ENCODE measurements around the gene CLIP4. TPM values are rescaled to one million over a fixed set of nuclear protein-coding genes. Genes with fewer than 3 reads are reported as not detected.

Gene CLIP4
- total RNA-seq, 1 experiment from 2014 or later = 18.2 TPM

- Histone ChIP-seq H3K9me3 (ENCODE audit: low read depth, low read length, poor library complexity, severe bottlenecking) (no peaks in the 10 kb centered on the region), H3K4me3 (ENCODE audit: low read depth, low read length, poor library complexity, severe bottlenecking) (no peak overlapping the region), H3K27ac (ENCODE audit: low read depth, low read length, poor library complexity, severe bottlenecking) (no peak overlapping the region), H3K27me3 (replicated peaks; ENCODE audit: insufficient read depth, low read depth, low read length, poor library complexity) (no peaks in the 10 kb centered on the region), H3K4me1 (ENCODE audit: insufficient read depth, low read length, poor library complexity, severe bottlenecking) (peaks cover 13% of the 10 kb centered on the region), H3K36me3 (ENCODE audit: insufficient read depth, low read length, poor library complexity, severe bottlenecking) (no peaks in the 10 kb centered on the region)
- ChIA-PET CTCF (interaction anchor here (0.8 kb wide), 1 partner anchor 800 kb away, joined by 6 read pairs; no protein-coding TSS in a partner anchor), POLR2A (ENCODE audit: low non-redundant PET) (no interaction called here)
- BruUV-seq (replicated peaks) = no TSS peak
- TF ChIP-seq, protein P1, sequence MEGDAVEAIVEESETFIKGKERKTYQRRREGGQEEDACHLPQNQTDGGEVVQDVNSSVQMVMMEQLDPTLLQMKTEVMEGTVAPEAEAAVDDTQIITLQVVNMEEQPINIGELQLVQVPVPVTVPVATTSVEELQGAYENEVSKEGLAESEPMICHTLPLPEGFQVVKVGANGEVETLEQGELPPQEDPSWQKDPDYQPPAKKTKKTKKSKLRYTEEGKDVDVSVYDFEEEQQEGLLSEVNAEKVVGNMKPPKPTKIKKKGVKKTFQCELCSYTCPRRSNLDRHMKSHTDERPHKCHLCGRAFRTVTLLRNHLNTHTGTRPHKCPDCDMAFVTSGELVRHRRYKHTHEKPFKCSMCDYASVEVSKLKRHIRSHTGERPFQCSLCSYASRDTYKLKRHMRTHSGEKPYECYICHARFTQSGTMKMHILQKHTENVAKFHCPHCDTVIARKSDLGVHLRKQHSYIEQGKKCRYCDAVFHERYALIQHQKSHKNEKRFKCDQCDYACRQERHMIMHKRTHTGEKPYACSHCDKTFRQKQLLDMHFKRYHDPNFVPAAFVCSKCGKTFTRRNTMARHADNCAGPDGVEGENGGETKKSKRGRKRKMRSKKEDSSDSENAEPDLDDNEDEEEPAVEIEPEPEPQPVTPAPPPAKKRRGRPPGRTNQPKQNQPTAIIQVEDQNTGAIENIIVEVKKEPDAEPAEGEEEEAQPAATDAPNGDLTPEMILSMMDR (conservative IDR thresholded peaks at IDR 0.05; ENCODE audit: low read depth, low read length) = no peak
- TF ChIP-seq EZH2 (IDR thresholded peaks at IDR 0.05; ENCODE audit: borderline replicate concordance, low read depth, low read length, poor library complexity, severe bottlenecking) = no peak
- intact Hi-C loops (cut with micrococcal nuclease; ENCODE audit: unreplicated experiment) = no loop called here
- DNase-seq (ENCODE audit: low spot score) = no peak
These were observed 76.6 kb downstream of the CLIP4 start for GRCh38 chr2:29191817-29192216.

DNA sequence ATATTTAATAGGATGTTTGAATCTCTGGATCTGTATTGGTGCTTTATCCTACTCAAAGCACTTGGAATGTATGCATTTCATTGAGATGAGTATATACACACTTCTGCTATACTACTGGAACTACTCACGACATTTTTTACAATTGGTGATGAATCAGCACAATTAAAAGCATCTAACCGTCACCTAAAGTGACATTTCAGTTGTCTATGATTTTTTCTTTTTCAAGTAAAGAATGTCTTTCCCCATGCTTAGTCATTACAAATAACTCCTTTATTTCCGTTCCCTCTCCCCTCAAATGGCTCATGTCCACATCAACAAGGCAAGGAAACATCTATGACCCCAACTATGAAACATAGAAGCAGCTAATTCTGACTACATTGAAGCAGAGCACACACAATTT, 77.3 kb downstream of the CLIP4 start:
- intact Hi-C loops (cut with micrococcal nuclease; ENCODE audit: unreplicated experiment) = no loop called here
- POLR2A ChIA-PET (ENCODE audit: low non-redundant PET) = interaction anchor here (0.7 kb wide), 1 partner anchor 1340 kb away, joined by 3 read pairs; no protein-coding TSS in a partner anchor
- DNase-seq (ENCODE audit: low spot score) = peak; percentile 31

GRCh38 chr2:29193111-29193510, 77.9 kb downstream of the CLIP4 start:
- no peaks in the 10 kb centered on the region for H3K36me3 ChIP-seq (ENCODE audit: insufficient read depth, low read length, poor library complexity, severe bottlenecking)
- no peak overlapping the region for H3K27ac ChIP-seq (ENCODE audit: low read depth, low read length, poor library complexity, severe bottlenecking)
- H3K27me3 ChIP-seq (replicated peaks; ENCODE audit: insufficient read depth, low read depth, low read length, poor library complexity) = no peaks in the 10 kb centered on the region
- no TSS peak for BruUV-seq (replicated peaks)
- no peaks in the 10 kb centered on the region for H3K9me3 ChIP-seq (ENCODE audit: low read depth, low read length, poor library complexity, severe bottlenecking)
- no peak for DNase-seq (ENCODE audit: low spot score)
- ChIA-PET POLR2A (ENCODE audit: low non-redundant PET) (interaction anchor here (0.7 kb wide), 1 partner anchor 1341 kb away, joined by 3 read pairs; no protein-coding TSS in a partner anchor), CTCF (interaction anchor here (0.6 kb wide), 1 partner anchor 652 kb away, joined by 4 read pairs; no protein-coding TSS in a partner anchor)
- no peak overlapping the region for H3K4me3 ChIP-seq (ENCODE audit: low read depth, low read length, poor library complexity, severe bottlenecking)
- TF ChIP-seq, protein P1 (conservative IDR thresholded peaks at IDR 0.05; ENCODE audit: low read depth, low read length) = no peak
- TF ChIP-seq EZH2 (IDR thresholded peaks at IDR 0.05; ENCODE audit: borderline replicate concordance, low read depth, low read length, poor library complexity, severe bottlenecking) = no peak
- intact Hi-C loops (cut with micrococcal nuclease; ENCODE audit: unreplicated experiment) = no loop called here
- H3K4me1 ChIP-seq (ENCODE audit: insufficient read depth, low read length, poor library complexity, severe bottlenecking) = peaks cover 5% of the 10 kb centered on the region

More for the DNA sequence above, 77.3 kb downstream of the CLIP4 start:
- Histone ChIP-seq H3K4me3 (ENCODE audit: low read depth, low read length, poor library complexity, severe bottlenecking) (no peak overlapping the region), H3K4me1 (ENCODE audit: insufficient read depth, low read length, poor library complexity, severe bottlenecking) (peaks cover 7% of the 10 kb centered on the region), H3K9me3 (ENCODE audit: low read depth, low read length, poor library complexity, severe bottlenecking) (no peaks in the 10 kb centered on the region), H3K27me3 (replicated peaks; ENCODE audit: insufficient read depth, low read depth, low read length, poor library complexity) (no peaks in the 10 kb centered on the region), H3K27ac (ENCODE audit: low read depth, low read length, poor library complexity, severe bottlenecking) (no peak overlapping the region), H3K36me3 (ENCODE audit: insufficient read depth, low read length, poor library complexity, severe bottlenecking) (no peaks in the 10 kb centered on the region)
- CTCF ChIA-PET = interaction anchor here (0.5 to 0.6 kb wide), 2 partner anchors 31 to 653 kb away, joined by 3 to 4 read pairs; no protein-coding TSS in a partner anchor
- no peak for TF ChIP-seq EZH2 (IDR thresholded peaks at IDR 0.05; ENCODE audit: borderline replicate concordance, low read depth, low read length, poor library complexity, severe bottlenecking)
- TF ChIP-seq, protein P1 (conservative IDR thresholded peaks at IDR 0.05; ENCODE audit: low read depth, low read length) = no peak
- BruUV-seq (replicated peaks) = no TSS peak
